Endothelial cell of umbilical vein (primary cell): ENCODE measurements around the gene CDC42BPB. TPM values are rescaled to one million over a fixed set of nuclear protein-coding genes. Genes with fewer than 3 reads are reported as not detected.

Experiments used
- BruUV-seq: library from RNA; stranded (reverse); fragments of 400-500 nt; replicated peaks from 2 replicates; lab custom pipeline; 2021; lab: Mats Ljungman, UMichigan
- CTCF ChIA-PET: fragments of 300-600, 350-600 bp; sonication (Branson Sonifier 250); formaldehyde crosslinking; loops from one replicate; lab custom pipeline; 2021; ENCODE audit warnings: antibody characterized with exemption, inconsistent platforms; lab: Charles Lee
- POLR2A ChIA-PET: fragments of 300-600, 350-600 bp; sonication (Branson Sonifier 250); formaldehyde crosslinking; loops from one replicate; lab custom pipeline; 2021; ENCODE audit warnings: antibody characterized with exemption, inconsistent platforms; lab: Charles Lee
- DNase-seq: peaks from one replicate; pipeline ENCODE4 v3.0.0-alpha.2; 2011; ENCODE audit warnings: low read depth, low spot score
- FAIRE-seq: peaks from 2 replicates; lab custom pipeline; 2011; peaks lifted over from hg19 to GRCh38; lab: Jason Lieb, UNC
- H2AFZ ChIP-seq: 2 replicates; pipeline ENCODE4 v1.6.0; 2012; ENCODE audit warnings: low read depth, low read length, control low read depth, inconsistent platforms
- H3K27ac ChIP-seq: 2 replicates; pipeline ENCODE4 v1.5.1; 2011; ENCODE audit warnings: low read depth, mild to moderate bottlenecking, control low read depth, low read length, moderate library complexity; ENCODE audit not compliant: insufficient read depth
- H3K27me3 ChIP-seq, 2 experiments: 2 replicates each; pipeline versions ENCODE4 v1.6.0 to v1.6.1; 2011; ENCODE audit warnings: low read length in 2 of 2, mixed read lengths in 1 of 2; ENCODE audit not compliant: control insufficient read depth in 2 of 2, insufficient read depth in 2 of 2
- H3K36me3 ChIP-seq, 2 experiments: 2 replicates in 1 of 2; 3 replicates in 1 of 2; pipeline ENCODE4 v1.5.1; 2011; ENCODE audit warnings: low read length in 2 of 2, mild to moderate bottlenecking in 1 of 2, moderate library complexity in 1 of 2; ENCODE audit not compliant: control insufficient read depth in 2 of 2, insufficient read depth in 2 of 2; ENCODE audit errors: extremely low read depth in 1 of 2
- H3K4me1 ChIP-seq: 3 replicates; pipeline ENCODE4 v1.5.1; 2011; ENCODE audit warnings: mild to moderate bottlenecking, low read length; ENCODE audit not compliant: control insufficient read depth, insufficient read depth; ENCODE audit errors: extremely low read depth
- H3K4me2 ChIP-seq: 2 replicates; pipeline ENCODE4 v1.6.1; 2011; ENCODE audit warnings: low read length, control low read depth, mixed read lengths; ENCODE audit not compliant: insufficient read depth
- H3K4me3 ChIP-seq, 3 experiments: fragments of 200-600 bp in 1 of 3; sonication (generic), shearing (Covaris generic) in 1 of 3; replicated peaks in 1 of 3; 2 replicates each; pipeline ENCODE4 v1.5.1; 2011 to 2016; ENCODE audit warnings: control low read depth in 3 of 3, low read length in 3 of 3, mild to moderate bottlenecking in 2 of 3, inconsistent platforms in 1 of 3, low read depth in 1 of 3, moderate library complexity in 1 of 3; ENCODE audit not compliant: insufficient read depth in 1 of 3
- H3K79me2 ChIP-seq: 2 replicates; pipeline ENCODE4 v1.6.0; 2012; ENCODE audit warnings: low read length, inconsistent platforms; ENCODE audit not compliant: control insufficient read depth, insufficient read depth
- H3K9ac ChIP-seq: replicated peaks from 2 replicates; pipeline ENCODE3; 2011; ENCODE audit warnings: low read length, control low read depth; ENCODE audit not compliant: insufficient read depth; ENCODE audit errors: extremely low read depth
- H3K9me1 ChIP-seq: replicated peaks from 3 replicates; pipeline ENCODE4 v1.6.0; 2011; ENCODE audit warnings: mild to moderate bottlenecking, low read length; ENCODE audit not compliant: control insufficient read depth, insufficient read depth; ENCODE audit errors: extremely low read depth
- H3K9me3 ChIP-seq: replicated peaks from 2 replicates; pipeline ENCODE4 v1.5.1; 2012; ENCODE audit warnings: low read length, inconsistent platforms; ENCODE audit not compliant: control insufficient read depth, insufficient read depth
- H4K20me1 ChIP-seq: replicated peaks from 2 replicates; pipeline ENCODE3; 2011; ENCODE audit warnings: mild to moderate bottlenecking, low read length; ENCODE audit not compliant: control insufficient read depth, insufficient read depth; ENCODE audit errors: extremely low read depth
- EZH2 ChIP-seq: IDR thresholded peaks from 2 replicates; pipeline ENCODE4 v1.6.1; 2012; ENCODE audit warnings: borderline replicate concordance, low read depth, mild to moderate bottlenecking, moderate library complexity, low read length, inconsistent platforms; ENCODE audit not compliant: severe bottlenecking
- FOS ChIP-seq: IDR thresholded peaks from 2 replicates; pipeline ENCODE4 v1.6.1; 2011; ENCODE audit warnings: mild to moderate bottlenecking, low read length, moderate library complexity, borderline replicate concordance; ENCODE audit not compliant: insufficient read depth
- GATA2 ChIP-seq: IDR thresholded peaks from 2 replicates; pipeline ENCODE4 v1.7.0; 2011; ENCODE audit warnings: low read depth, mild to moderate bottlenecking, moderate library complexity, mixed read lengths, low read length; ENCODE audit not compliant: insufficient read length, insufficient read depth
- JUN ChIP-seq: IDR thresholded peaks from 2 replicates; pipeline ENCODE4 v1.6.1; 2011; ENCODE audit warnings: borderline replicate concordance, low read depth; ENCODE audit not compliant: insufficient read length, insufficient read depth
- MYC ChIP-seq: IDR thresholded peaks from one replicate; pipeline ENCODE4 v1.6.1; 2011; ENCODE audit warnings: mild to moderate bottlenecking, low read depth, low read length
- POLR2A ChIP-seq: IDR thresholded peaks from 2 replicates; pipeline ENCODE4 v1.6.1; 2012; ENCODE audit warnings: low read depth, mild to moderate bottlenecking, control low read depth, low read length
- POLR2AphosphoS5 ChIP-seq: IDR thresholded peaks from 2 replicates; pipeline ENCODE4 v1.6.1; 2012; ENCODE audit warnings: low read depth, mild to moderate bottlenecking, control low read depth, low read length, moderate library complexity; ENCODE audit not compliant: insufficient read depth
- dilution Hi-C: fragments of 300-500 bp; cut with MboI; formaldehyde crosslinking; loops from one replicate; pipeline ENCODE4 v1.15.0; 2019; ENCODE audit warnings: low sequenced_read_pairs; ENCODE audit not compliant: extremely low pct_ligation_motif_present
- intact Hi-C: fragments of 100-400 bp; cut with micrococcal nuclease; formaldehyde crosslinking; loops from one replicate; pipeline ENCODE4 v1.10.0; 2022
- polyA plus RNA-seq, 4 experiments: library from polyadenylated mRNA; depleted of rRNA in 3 of 4; stranded (reverse) in 3 of 4; unstranded in 1 of 4; fragments of >200 nt; gene quantifications; 2 replicates each; pipeline versions ENCODE4 v1.2.1 to v1.2.3, GENCODE V29; 2011 to 2012; ENCODE audit warnings: missing spikeins in 1 of 4
- total RNA-seq: library from RNA; stranded (reverse); gene quantifications from 2 replicates; pipeline ENCODE4 v1.2.3, GENCODE V29; 2021
- TF ChIP-seq, protein P1 (sequence below): IDR thresholded peaks from 2 replicates; pipeline ENCODE4 v1.6.1; 2011; ENCODE audit not compliant: insufficient read depth, insufficient read length
- TF ChIP-seq, protein P2 (sequence below), 2 donors: IDR thresholded peaks; 1 replicate in 1 of 2; 2 replicates in 1 of 2; pipeline ENCODE4 v1.5.1; 2011; ENCODE audit warnings: low read length in 2 of 2, mild to moderate bottlenecking in 2 of 2, moderate library complexity in 2 of 2, control low read depth in 1 of 2, inconsistent platforms in 1 of 2, low read depth in 1 of 2; ENCODE audit not compliant: insufficient read depth in 1 of 2; ENCODE audit errors: extremely low read depth in 1 of 2

CDC42BPB gene
- total and polyA plus RNA-seq, 2 donors (not counting 3 experiments of a cell fraction or from before 2014, with no cell fraction given), result 82.6 to 131 TPM

DNA sequence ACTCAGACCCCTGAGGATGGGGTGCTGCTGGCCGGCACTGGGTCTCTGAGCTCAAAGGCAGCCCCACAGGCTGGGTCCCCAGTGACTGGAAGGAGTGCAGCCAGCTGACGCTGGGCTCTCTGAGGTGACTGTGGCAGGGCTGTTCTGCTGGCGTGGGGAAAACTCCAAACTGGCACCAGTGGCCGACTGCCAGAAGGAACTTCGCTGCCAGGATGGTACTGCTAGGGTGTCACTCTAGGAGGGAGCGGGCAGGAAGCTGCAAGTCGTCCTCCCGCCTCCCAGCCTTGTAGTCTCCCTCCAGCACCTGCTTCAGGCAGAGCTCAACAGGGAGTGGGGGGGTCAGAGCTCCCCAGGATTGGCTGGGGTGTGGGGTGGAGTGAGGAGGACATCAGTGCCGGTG, 41.3 kb downstream of the CDC42BPB start:
- dilution Hi-C loops, result no loop called here
- FAIRE-seq (no peak), DNase-seq (no peak)
- no peak overlapping the region for H3K4me3 ChIP-seq
- H3K9ac ChIP-seq, result no peak overlapping the region
- peaks cover 30% of the 10 kb centered on the region for H3K4me1 ChIP-seq
- no peak overlapping the region for H2AFZ ChIP-seq
- no peaks in the 10 kb centered on the region for H3K9me1 ChIP-seq
- ChIA-PET CTCF (no interaction called here), POLR2A (interaction anchor here (1.0 kb wide), 1 partner anchor 604 kb away, joined by 3 read pairs; no protein-coding TSS in a partner anchor)
- no TSS peak for BruUV-seq
- H3K79me2 ChIP-seq, result peaks cover 84% of the 10 kb centered on the region
- intact Hi-C loops, result no loop called here
- H4K20me1 ChIP-seq, result no peaks in the 10 kb centered on the region
- TF ChIP-seq POLR2AphosphoS5 (no peak), GATA2 (no peak), POLR2A (no peak), MYC (no peak), JUN (no peak), EZH2 (no peak), FOS (no peak)
- TF ChIP-seq, protein P1, sequence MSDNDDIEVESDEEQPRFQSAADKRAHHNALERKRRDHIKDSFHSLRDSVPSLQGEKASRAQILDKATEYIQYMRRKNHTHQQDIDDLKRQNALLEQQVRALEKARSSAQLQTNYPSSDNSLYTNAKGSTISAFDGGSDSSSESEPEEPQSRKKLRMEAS, result no peak
- TF ChIP-seq, protein P2, sequence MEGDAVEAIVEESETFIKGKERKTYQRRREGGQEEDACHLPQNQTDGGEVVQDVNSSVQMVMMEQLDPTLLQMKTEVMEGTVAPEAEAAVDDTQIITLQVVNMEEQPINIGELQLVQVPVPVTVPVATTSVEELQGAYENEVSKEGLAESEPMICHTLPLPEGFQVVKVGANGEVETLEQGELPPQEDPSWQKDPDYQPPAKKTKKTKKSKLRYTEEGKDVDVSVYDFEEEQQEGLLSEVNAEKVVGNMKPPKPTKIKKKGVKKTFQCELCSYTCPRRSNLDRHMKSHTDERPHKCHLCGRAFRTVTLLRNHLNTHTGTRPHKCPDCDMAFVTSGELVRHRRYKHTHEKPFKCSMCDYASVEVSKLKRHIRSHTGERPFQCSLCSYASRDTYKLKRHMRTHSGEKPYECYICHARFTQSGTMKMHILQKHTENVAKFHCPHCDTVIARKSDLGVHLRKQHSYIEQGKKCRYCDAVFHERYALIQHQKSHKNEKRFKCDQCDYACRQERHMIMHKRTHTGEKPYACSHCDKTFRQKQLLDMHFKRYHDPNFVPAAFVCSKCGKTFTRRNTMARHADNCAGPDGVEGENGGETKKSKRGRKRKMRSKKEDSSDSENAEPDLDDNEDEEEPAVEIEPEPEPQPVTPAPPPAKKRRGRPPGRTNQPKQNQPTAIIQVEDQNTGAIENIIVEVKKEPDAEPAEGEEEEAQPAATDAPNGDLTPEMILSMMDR (IDR thresholded peaks at IDR 0.05; ENCODE audit: extremely low read depth in 1 of 2, insufficient read depth in 1 of 2, low read depth in 1 of 2, low read length in 2 of 2), result no peak
- no peak overlapping the region for H3K27ac ChIP-seq
- H3K27me3 ChIP-seq, result no peaks in the 10 kb centered on the region
- peaks cover 0 to 5% of the 10 kb centered on the region in 2 experiments for H3K36me3 ChIP-seq
- no peak overlapping the region for H3K4me2 ChIP-seq
- no peaks in the 10 kb centered on the region for H3K9me3 ChIP-seq
